ENCODE data around the gene SFMBT2.

The SFMBT2 gene

DNA sequence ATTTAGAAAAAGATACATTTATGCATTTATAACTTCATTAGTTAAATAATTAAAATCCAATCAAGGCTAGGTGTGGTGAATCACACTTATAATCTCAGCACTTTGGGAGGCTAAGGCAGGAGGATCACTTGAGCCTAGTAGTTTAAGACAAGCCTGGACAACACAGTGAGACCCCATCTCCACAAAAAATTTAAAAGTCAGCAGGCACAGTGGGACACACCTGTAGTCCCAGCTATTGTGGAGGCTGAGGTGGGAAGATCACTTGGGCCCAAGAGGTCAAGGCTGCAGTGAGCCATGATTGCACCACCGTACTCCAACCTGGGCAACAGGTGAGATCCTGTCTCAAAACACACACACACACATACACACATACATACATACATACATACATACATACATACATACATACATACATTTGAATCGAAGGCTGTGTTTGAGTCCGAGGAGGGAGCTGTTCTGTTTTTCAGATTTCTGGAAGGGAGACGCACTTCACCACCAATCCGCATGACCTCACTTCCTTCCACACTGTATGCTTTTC lies 30.1 kb downstream of the SFMBT2 start:
- DNase-seq (ENCODE audit: low read depth): no peak
- no peak overlapping the region for H3K4me3 ChIP-seq (replicated peaks; ENCODE audit: low read depth, low read length)
- TF ChIP-seq, protein P1, sequence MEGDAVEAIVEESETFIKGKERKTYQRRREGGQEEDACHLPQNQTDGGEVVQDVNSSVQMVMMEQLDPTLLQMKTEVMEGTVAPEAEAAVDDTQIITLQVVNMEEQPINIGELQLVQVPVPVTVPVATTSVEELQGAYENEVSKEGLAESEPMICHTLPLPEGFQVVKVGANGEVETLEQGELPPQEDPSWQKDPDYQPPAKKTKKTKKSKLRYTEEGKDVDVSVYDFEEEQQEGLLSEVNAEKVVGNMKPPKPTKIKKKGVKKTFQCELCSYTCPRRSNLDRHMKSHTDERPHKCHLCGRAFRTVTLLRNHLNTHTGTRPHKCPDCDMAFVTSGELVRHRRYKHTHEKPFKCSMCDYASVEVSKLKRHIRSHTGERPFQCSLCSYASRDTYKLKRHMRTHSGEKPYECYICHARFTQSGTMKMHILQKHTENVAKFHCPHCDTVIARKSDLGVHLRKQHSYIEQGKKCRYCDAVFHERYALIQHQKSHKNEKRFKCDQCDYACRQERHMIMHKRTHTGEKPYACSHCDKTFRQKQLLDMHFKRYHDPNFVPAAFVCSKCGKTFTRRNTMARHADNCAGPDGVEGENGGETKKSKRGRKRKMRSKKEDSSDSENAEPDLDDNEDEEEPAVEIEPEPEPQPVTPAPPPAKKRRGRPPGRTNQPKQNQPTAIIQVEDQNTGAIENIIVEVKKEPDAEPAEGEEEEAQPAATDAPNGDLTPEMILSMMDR (IDR thresholded peaks at IDR 0.05; ENCODE audit: low read length, missing control alignments): no peak

- TF ChIP-seq, protein P1 (IDR thresholded peaks at IDR 0.05; ENCODE audit: low read length, missing control alignments): no peak
Observed at GRCh38 chr10:7378602-7379403, 32.0 kb downstream of the SFMBT2 start.

GRCh38 chr10:7377614-7378248 lies 33.1 kb downstream of the SFMBT2 start:
- no peak for DNase-seq (ENCODE audit: low read depth)
- TF ChIP-seq, protein P1 (IDR thresholded peaks at IDR 0.05; ENCODE audit: low read length, missing control alignments): no peak
- no peak overlapping the region for H3K4me3 ChIP-seq (replicated peaks; ENCODE audit: low read depth, low read length)

More at GRCh38 chr10:7378602-7379403, 32.0 kb downstream of the SFMBT2 start:
- H3K4me3 ChIP-seq (replicated peaks; ENCODE audit: low read depth, low read length): no peak overlapping the region
- no peak for DNase-seq (ENCODE audit: low read depth)

DNA sequence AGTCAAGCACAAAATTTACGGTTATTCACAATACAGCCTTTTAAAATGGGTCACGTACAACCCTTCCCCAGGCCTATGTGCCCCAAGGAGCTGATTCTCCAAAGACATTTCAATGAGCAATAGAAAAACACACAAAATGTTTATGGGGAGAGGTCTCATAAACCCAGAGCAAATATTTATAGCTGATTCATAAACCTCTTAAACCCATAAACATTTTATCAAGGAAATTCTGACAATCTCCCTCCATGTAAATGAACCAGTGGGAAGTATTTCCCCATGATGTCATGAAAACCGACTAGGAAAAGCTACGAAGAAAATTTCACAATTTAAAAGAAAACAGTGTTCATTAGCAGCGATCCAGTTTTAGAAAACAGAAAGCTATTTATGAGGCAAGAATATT lies 36.0 kb downstream of the SFMBT2 start:
- DNase-seq (ENCODE audit: low read depth): no peak
- no peak overlapping the region for H3K4me3 ChIP-seq (replicated peaks; ENCODE audit: low read depth, low read length)
- TF ChIP-seq, protein P1 (IDR thresholded peaks at IDR 0.05; ENCODE audit: low read length, missing control alignments): no peak

- H3K4me3 ChIP-seq (replicated peaks; ENCODE audit: low read depth, low read length): no peak overlapping the region
- no peak for DNase-seq (ENCODE audit: low read depth)
- TF ChIP-seq, protein P1 (IDR thresholded peaks at IDR 0.05; ENCODE audit: low read length, missing control alignments): no peak
Observed at GRCh38 chr10:7373039-7373438, 37.8 kb downstream of the SFMBT2 start.

- TF ChIP-seq, protein P1 (IDR thresholded peaks at IDR 0.05; ENCODE audit: low read length, missing control alignments): no peak
- no peak for DNase-seq (ENCODE audit: low read depth)
- no peak overlapping the region for H3K4me3 ChIP-seq (replicated peaks; ENCODE audit: low read depth, low read length)
Observed at GRCh38 chr10:7372504-7372903, 38.3 kb downstream of the SFMBT2 start.

Data from fibroblast of pulmonary artery (primary cell).